Measurements from ENCODE around the gene CROCC2.

DNA sequence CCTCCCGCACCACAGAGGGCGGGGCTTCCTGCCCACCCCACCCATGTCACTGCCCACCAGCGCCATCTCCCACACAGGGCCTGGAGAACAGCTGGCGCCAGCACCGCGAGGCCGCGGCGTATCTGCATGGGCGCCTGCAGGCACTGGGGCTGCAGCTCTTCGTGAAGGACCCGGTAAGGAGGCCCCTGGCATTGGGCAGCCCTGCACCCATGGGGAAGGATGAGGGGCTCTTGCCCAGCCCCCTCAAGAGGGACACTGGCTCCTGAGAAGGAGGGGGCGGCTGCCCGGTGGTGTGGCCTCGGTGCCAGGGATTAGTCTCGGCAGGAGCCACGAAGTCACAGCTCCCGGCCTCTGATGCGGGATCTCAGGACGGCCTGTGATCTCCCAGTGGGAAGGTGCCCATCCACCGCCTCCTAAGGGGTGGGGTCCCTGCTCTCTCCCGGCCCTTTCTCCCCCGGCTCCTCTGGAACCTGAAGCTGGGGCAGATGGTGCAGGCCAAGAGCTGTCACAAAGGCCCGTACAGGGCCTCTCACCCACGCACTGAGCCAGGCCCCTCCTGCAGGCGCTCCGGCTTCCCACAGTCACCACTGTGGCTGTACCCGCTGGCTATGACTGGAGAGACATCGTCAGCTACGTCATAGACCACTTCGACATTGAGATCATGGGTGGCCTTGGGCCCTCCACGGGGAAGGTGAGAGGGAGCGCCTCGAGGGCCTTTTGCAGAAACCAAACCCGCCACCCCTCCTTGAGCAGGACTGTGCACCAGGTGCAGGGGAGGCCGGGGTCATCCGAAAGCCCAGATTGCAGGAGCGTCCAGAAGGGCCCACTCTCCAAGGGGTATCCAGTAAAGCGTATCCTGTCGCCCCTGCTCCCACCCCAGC lies 28.4 kb upstream of the CROCC2 start:
- TF ChIP-seq, protein P1, sequence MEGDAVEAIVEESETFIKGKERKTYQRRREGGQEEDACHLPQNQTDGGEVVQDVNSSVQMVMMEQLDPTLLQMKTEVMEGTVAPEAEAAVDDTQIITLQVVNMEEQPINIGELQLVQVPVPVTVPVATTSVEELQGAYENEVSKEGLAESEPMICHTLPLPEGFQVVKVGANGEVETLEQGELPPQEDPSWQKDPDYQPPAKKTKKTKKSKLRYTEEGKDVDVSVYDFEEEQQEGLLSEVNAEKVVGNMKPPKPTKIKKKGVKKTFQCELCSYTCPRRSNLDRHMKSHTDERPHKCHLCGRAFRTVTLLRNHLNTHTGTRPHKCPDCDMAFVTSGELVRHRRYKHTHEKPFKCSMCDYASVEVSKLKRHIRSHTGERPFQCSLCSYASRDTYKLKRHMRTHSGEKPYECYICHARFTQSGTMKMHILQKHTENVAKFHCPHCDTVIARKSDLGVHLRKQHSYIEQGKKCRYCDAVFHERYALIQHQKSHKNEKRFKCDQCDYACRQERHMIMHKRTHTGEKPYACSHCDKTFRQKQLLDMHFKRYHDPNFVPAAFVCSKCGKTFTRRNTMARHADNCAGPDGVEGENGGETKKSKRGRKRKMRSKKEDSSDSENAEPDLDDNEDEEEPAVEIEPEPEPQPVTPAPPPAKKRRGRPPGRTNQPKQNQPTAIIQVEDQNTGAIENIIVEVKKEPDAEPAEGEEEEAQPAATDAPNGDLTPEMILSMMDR (conservative IDR thresholded peaks at IDR 0.05; ENCODE audit: low read length), result no peak
- no peak for TF ChIP-seq EZH2phosphoT487 (IDR thresholded peaks at IDR 0.05; ENCODE audit: borderline replicate concordance, low read depth, low read length)
